Heart right ventricle (tissue), 16 donors: ENCODE data around the gene GCK. TPM values are rescaled to one million over a fixed set of nuclear protein-coding genes. Genes with fewer than 3 reads are reported as not detected.
"Not testable (repeated sequence)": the region's sequence is repeated elsewhere in the genome, so short reads cannot be mapped to it uniquely, and the experiment has no call there.

Source experiments
- ATAC-seq, 8 donors: fragments of 200-7000 bp; cut with Tn5 transposase; one replicate each; pipeline ENCODE4 v1.9.1; 2020; ENCODE audit warnings: mild to moderate bottlenecking in 8 of 8, moderate library complexity in 8 of 8, moderate number of reproducible peaks in 1 of 8
- DNase-seq, 2 donors: peaks; one replicate each; pipeline ENCODE4 v3.0.0-alpha.2; 2020
- H3K27ac ChIP-seq, 10 donors: fragments of 200-600 bp; sonication (generic) in 2 of 10; one replicate each; pipeline versions ENCODE4 v1.5.0 to v1.8.0; 2020 to 2022; ENCODE audit warnings: mild to moderate bottlenecking in 3 of 10
- H3K27me3 ChIP-seq, 7 donors: fragments of 200-600 bp; one replicate each; pipeline ENCODE4 v1.8.0; 2021 to 2022; ENCODE audit warnings: mild to moderate bottlenecking in 2 of 7
- H3K36me3 ChIP-seq, 9 donors: fragments of 200-600 bp; sonication (generic) in 1 of 9; one replicate each; pipeline versions ENCODE4 v1.5.0 to v1.8.0; 2020 to 2022; ENCODE audit warnings: mild to moderate bottlenecking in 2 of 9
- H3K4me1 ChIP-seq, 9 donors: fragments of 200-600 bp; sonication (generic) in 1 of 9; one replicate each; pipeline versions ENCODE4 v1.5.0 to v1.8.0; 2020 to 2022; ENCODE audit warnings: mild to moderate bottlenecking in 4 of 9
- H3K4me3 ChIP-seq, 10 donors: fragments of 200-600 bp; sonication (generic) in 2 of 10; one replicate each; pipeline versions ENCODE4 v1.5.0 to v1.8.0; 2020 to 2022; ENCODE audit warnings: mild to moderate bottlenecking in 7 of 10, moderate library complexity in 2 of 10
- H3K9me3 ChIP-seq, 11 donors: fragments of 200-600 bp in 10 of 11; sonication (generic) in 2 of 11; one replicate each; pipeline versions ENCODE4 v1.5.0 to v1.8.0; 2013 to 2022; ENCODE audit warnings: mild to moderate bottlenecking in 2 of 11, control low read depth in 1 of 11, moderate library complexity in 1 of 11
- WGBS, 2 donors: extraction: QIAGEN DNeasy Blood & Tissue Kit; methylation state at CpG; one replicate each; pipeline ENCODE4 v1.1.7; 2013; ENCODE audit warnings: inconsistent platforms in 1 of 2; 5-methylcytosine and 5-hydroxymethylcytosine counted together
- intact Hi-C, 10 donors: fragments of 100-400 bp; cut with DNase I; formaldehyde crosslinking; loops; one replicate each; pipeline versions ENCODE4 v1.11.1 to v1.14.2; 2022
- polyA plus RNA-seq, 2 donors: library from polyadenylated mRNA; stranded (reverse); fragments of 200-250 nt; gene quantifications; one replicate each; pipeline ENCODE4 v1.2.3, GENCODE V29; 2013
- total RNA-seq, 10 donors: library from RNA; stranded (reverse); fragmentation: NEBNext Ultra II Directional in 3 of 10; extraction: Animal tissue kit (Norgen Biotek cat#: 25700) in 3 of 10; gene quantifications; one replicate each; pipeline versions ENCODE4 v1.2.1 to v1.2.4, GENCODE V29; 2021 to 2023
- TF ChIP-seq, protein P1 (sequence below), 9 donors: fragments of 200-600 bp; sonication (generic) in 2 of 9; IDR thresholded peaks; one replicate each; pipeline versions ENCODE4 v1.5.0 to v1.8.0; 2021 to 2022; ENCODE audit warnings: antibody characterized with exemption in 9 of 9, mild to moderate bottlenecking in 5 of 9, moderate library complexity in 1 of 9
- donor health status: Arrhythmogenic right ventricular cardiomyopathy.
- donor health status: ischemic (EF 13 %, LVEDD 7.1; RV severe dilation, severe dysfunction).
- donor health status: healthy with polysubstance abuse.
- donor health status: DM: no; HTN: yes; CAD: no.
- donor health status: DM: no; HTN: no; CAD: no.
- donor health status: ischemic (EF 25% LVEDD 6.9; RV normal size, moderate dysfunction).
- donor health status: ischemic (EF 25% LVEDD 5.7; RV mildly dilated, moderate dysfunction).
- donor health status: healthy.
- donor health status: DM: yes; HTN: yes; CAD: no.
- donor health status: Ischemic cardiomyopathy.
- donor health status: ischemic (EF 35%, LVEDD 5.7; RV mildly dilated, moderate dysfunction).
- donor health status: nonischemic (EF 11% LVEDD 7.7; RV severe dilation, severe dysfunction).
- donor health status: DM: yes; HTN: yes; CAD: no.
- donor health status: PGD.
- donor health status: ischemic (EF 29% LVEDD 5.4; RV normal size, mild dysfunction).
- donor health status: nonischemic (EF 23%, LVEDD 6.1; RV moderate dilation, normal function).

The GCK gene
- total and polyA plus RNA-seq, 12 donors = 0.50 to 6.0 (median 1.5) TPM

DNA sequence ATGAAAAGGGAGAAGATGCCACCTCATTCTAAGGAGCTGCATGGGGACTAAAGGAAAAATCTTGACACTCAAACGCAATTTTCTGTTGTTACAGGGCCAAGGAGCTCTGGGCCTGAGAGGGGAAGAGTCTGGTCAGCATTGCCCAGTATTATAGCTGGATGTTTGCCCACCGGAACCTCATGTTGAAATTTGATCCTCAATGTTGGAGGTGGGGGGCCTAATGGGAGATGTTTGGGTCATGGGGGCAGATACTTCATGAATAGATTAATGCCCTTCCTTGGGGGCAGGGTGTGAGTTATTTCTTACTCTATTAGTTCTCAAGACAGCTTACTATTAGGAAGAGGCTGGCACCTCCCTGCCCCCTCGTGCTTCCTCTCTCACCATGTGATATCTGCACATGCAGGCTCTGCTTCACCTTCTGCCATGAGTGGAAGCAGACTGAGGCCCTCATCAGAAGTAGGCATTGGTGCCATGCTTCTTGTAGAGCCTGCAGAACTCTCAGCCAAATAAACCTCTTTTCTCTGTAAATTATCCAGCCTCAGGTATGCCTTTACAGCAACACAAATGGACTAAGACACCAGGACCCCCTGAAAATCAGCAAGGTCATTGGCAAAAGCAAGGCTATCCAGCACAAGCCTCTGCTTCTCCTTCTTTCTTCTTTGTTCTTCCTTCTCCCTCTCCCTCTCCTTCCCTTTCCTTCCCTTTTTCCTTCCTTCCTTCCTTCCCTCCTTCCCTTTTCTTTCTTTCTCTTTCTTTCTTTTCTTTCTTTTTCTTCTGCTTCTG is 15.1 kb downstream of the GCK start:
- peaks cover 0 to 4% (median 0%) of the 10 kb centered on the region in 7 donors for H3K27me3 ChIP-seq
- WGBS, 2 donors = 64 to 80% methylated on average over 3 of the region's 3 CpGs
- H3K4me3 ChIP-seq = no peak overlapping the region
- peaks cover 0 to 9% (median 0%) of the 10 kb centered on the region in 11 donors for H3K9me3 ChIP-seq
- TF ChIP-seq, protein P1, sequence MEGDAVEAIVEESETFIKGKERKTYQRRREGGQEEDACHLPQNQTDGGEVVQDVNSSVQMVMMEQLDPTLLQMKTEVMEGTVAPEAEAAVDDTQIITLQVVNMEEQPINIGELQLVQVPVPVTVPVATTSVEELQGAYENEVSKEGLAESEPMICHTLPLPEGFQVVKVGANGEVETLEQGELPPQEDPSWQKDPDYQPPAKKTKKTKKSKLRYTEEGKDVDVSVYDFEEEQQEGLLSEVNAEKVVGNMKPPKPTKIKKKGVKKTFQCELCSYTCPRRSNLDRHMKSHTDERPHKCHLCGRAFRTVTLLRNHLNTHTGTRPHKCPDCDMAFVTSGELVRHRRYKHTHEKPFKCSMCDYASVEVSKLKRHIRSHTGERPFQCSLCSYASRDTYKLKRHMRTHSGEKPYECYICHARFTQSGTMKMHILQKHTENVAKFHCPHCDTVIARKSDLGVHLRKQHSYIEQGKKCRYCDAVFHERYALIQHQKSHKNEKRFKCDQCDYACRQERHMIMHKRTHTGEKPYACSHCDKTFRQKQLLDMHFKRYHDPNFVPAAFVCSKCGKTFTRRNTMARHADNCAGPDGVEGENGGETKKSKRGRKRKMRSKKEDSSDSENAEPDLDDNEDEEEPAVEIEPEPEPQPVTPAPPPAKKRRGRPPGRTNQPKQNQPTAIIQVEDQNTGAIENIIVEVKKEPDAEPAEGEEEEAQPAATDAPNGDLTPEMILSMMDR (IDR thresholded peaks at IDR 0.05) = no peak
- intact Hi-C loops = no loop called here
- H3K4me1 ChIP-seq = peaks cover 0 to 9% (median 0%) of the 10 kb centered on the region in 9 donors
- ATAC-seq (no peak), DNase-seq (no peak)
- no peaks in the 10 kb centered on the region for H3K36me3 ChIP-seq
- no peak overlapping the region for H3K27ac ChIP-seq

DNA sequence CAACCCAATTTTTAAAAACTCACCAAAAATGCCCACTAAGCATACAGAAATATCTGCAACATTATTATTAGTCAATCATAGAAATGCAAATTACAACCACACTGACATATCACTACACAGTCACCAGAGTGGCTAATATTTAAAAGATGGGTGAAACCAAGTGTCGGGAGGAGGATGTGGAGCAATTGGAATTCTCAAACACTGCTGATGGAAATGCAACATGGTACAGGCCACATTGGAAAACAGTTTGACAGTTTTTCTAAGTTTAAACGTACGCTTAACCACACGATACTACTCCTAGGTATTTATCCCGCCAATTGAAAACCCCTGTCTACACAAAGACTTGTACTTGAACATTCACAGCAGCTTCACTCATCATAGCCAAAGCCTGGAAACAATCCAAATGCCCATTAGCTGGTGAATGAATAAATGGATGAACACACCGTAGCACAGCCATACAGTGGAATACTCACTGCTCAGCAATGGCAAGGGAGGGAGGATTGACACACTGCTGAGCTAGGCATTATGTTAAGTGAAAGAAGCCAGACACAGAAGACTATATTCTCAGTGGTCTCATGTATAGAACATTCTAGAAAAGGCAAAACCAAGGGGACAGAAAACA is 16.3 kb downstream of the GCK start:
- intact Hi-C loops = no loop called here
- ATAC-seq = no peak
- H3K9me3 ChIP-seq = peaks cover 0 to 9% (median 0%) of the 10 kb centered on the region in 11 donors
- no peak for DNase-seq
- H3K36me3 ChIP-seq = no peaks in the 10 kb centered on the region
- H3K4me1 ChIP-seq = peaks cover 0 to 6% (median 0%) of the 10 kb centered on the region in 9 donors
- peaks cover 0 to 4% (median 0%) of the 10 kb centered on the region in 7 donors for H3K27me3 ChIP-seq
- TF ChIP-seq, protein P1 (IDR thresholded peaks at IDR 0.05) = no peak
- 58 to 64% methylated on average over 6 of the region's 6 CpGs for WGBS, 2 donors
- no peak overlapping the region for H3K4me3 ChIP-seq
- no peak overlapping the region for H3K27ac ChIP-seq

DNA sequence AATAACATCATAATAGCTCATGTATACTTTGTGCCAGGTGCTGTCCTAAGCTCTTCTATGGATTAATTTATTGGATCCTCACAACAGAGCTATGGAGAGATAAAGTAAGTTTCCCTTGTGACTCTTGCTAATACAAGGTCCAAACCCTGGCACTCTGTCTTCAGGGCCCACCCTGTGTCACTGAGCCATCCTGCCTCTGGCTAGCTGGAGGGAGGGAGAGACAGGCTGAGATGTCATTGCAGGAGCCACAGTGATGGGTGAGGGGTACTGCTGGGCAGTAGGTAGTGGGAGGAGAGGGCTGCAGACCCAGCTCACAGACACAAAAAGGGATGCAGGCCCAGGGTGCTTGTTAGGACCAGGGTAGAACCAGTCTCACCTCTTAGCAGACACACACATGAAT is 16.9 kb downstream of the GCK start:
- no peak overlapping the region for H3K27ac ChIP-seq
- TF ChIP-seq, protein P1 (IDR thresholded peaks at IDR 0.05) = no peak

DNA sequence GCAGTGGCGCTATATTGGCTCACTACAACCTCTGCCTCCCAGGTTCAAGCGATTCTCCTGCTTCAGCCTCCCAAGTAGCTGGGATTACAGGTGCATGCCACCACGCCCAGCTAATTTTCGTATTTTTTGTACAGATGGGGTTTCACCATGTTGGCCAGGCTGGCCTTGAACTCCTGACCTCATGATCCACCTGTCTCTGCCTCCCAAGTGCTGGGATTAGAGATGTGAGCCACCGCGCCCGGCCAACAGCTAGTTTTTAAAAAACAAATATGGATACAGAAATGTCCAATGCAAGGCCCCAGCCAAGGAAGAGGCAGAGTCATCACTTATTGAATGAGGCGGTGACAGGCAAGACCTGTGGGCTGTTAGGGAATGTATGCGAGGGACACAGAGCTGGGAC is 17.3 kb downstream of the GCK start:
- ATAC-seq, intact Hi-C loops, H3K36me3 ChIP-seq, H3K4me1 ChIP-seq, DNase-seq, H3K27me3 ChIP-seq, H3K27ac ChIP-seq, H3K9me3 ChIP-seq, H3K4me3 ChIP-seq: not testable (repeated sequence)
- 92% methylated on average over 9 of the region's 9 CpGs for WGBS, 2 donors

More for the DNA sequence above, 16.9 kb downstream of the GCK start:
- DNase-seq (no peak), ATAC-seq (no peak)
- no peak overlapping the region for H3K4me3 ChIP-seq
- H3K4me1 ChIP-seq = peaks cover 0 to 1% (median 0%) of the 10 kb centered on the region in 9 donors
- no peaks in the 10 kb centered on the region for H3K36me3 ChIP-seq
- peaks cover 0 to 4% (median 0%) of the 10 kb centered on the region in 7 donors for H3K27me3 ChIP-seq
- H3K9me3 ChIP-seq = peaks cover 0 to 9% (median 0%) of the 10 kb centered on the region in 11 donors
- intact Hi-C loops = no loop called here

DNA sequence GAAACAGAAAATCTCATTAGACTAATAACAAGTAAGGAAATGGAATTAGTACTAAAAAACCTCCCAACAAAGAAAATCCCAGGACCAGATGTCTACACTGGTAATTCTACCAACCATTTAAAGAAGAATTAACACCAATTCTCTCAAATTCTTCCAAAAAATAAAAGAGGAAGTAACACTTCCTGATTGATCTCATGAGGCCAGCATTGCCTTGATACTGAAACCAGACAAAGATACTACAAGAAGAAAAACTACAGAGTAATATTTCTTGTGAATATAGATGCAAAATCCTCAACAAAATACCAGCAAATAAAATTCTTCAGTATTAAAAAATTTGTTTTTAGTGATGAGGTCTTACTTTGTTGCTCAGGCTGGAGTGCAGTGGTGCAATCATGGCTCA is 21.3 kb downstream of the GCK start:
- no peaks in the 10 kb centered on the region for H3K4me1 ChIP-seq
- H3K36me3 ChIP-seq = no peaks in the 10 kb centered on the region
- H3K4me3 ChIP-seq = no peak overlapping the region
- peaks cover 0 to 9% (median 0%) of the 10 kb centered on the region in 11 donors for H3K9me3 ChIP-seq
- no peaks in the 10 kb centered on the region for H3K27me3 ChIP-seq
- ATAC-seq = no peak
- no peak overlapping the region for H3K27ac ChIP-seq
- TF ChIP-seq, protein P1 (IDR thresholded peaks at IDR 0.05) = no peak
- DNase-seq = no peak
- intact Hi-C loops = no loop called here
